T-helper 17 cell (primary cell): ENCODE results near the gene ZNRF3. TPM values are rescaled to one million over a fixed set of nuclear protein-coding genes. Genes with fewer than 3 reads are reported as not detected.
"Not testable (repeated sequence)": the region's sequence is repeated elsewhere in the genome, so short reads cannot be mapped to it uniquely, and the experiment has no call there.

ENCODE experiments used
- ATAC-seq: fragments of 150-1000 bp; cut with Tn5 transposase; 2 replicates; pipeline ENCODE4 v1.10.0; 2021; ENCODE audit warnings: mild to moderate bottlenecking, moderate library complexity
- DNase-seq, 3 donors: peaks; one replicate each; pipeline versions ENCODE4 v3.0.0 to v3.0.0-alpha.2; 2020 to 2021
- H3K9me3 ChIP-seq: one replicate; pipeline ENCODE4 v1.7.0; 2013; ENCODE audit warnings: low read length, mild to moderate bottlenecking; ENCODE audit not compliant: control insufficient read depth, poor library complexity, severe bottlenecking
- H3K27ac Mint-ChIP-seq: one replicate; pipeline ENCODE4 v1.8.0; 2022; ENCODE audit warnings: mild to moderate bottlenecking, moderate library complexity, mixed read lengths
- H3K27me3 Mint-ChIP-seq: one replicate; pipeline ENCODE4 v1.8.0; 2022; ENCODE audit warnings: mixed read lengths
- H3K36me3 Mint-ChIP-seq: one replicate; pipeline ENCODE4 v1.8.0; 2022; ENCODE audit warnings: low read depth, mixed read lengths
- H3K4me1 Mint-ChIP-seq: one replicate; pipeline ENCODE4 v1.8.0; 2022; ENCODE audit warnings: mild to moderate bottlenecking, mixed read lengths
- H3K4me3 Mint-ChIP-seq: one replicate; pipeline ENCODE4 v1.8.0; 2022; ENCODE audit warnings: mild to moderate bottlenecking, moderate library complexity, mixed read lengths
- total RNA-seq, 4 donors: library from RNA in 2 of 4; stranded (reverse) in 2 of 4; gene quantifications; one replicate each; pipeline ENCODE4 v1.2.3 and lab custom pipeline; 2022 to 2026

ZNRF3 gene
- total RNA-seq, 2 donors from 2014 or later: 0.31 to 0.72 TPM

GRCh38 chr22:28905256-28905832 lies 22.0 kb downstream of the ZNRF3 start:
- no peak for ATAC-seq
- Mint-ChIP-seq H3K27ac (no peak overlapping the region), H3K4me3 (no peak overlapping the region), H3K4me1 (peaks cover 13% of the 10 kb centered on the region), H3K27me3 (peaks cover 7% of the 10 kb centered on the region), H3K36me3 (peaks cover 5% of the 10 kb centered on the region)
- H3K9me3 ChIP-seq: no peaks in the 10 kb centered on the region
- DNase-seq: no peak

- ATAC-seq (no peak), DNase-seq (no peak)
- Mint-ChIP-seq H3K27ac (no peak overlapping the region), H3K36me3 (peaks cover 3% of the 10 kb centered on the region), H3K4me3 (no peak overlapping the region), H3K27me3 (peaks cover 16% of the 10 kb centered on the region), H3K4me1 (peaks cover 17% of the 10 kb centered on the region)
- H3K9me3 ChIP-seq: no peaks in the 10 kb centered on the region
Observed at GRCh38 chr22:28906312-28906711, 22.9 kb downstream of the ZNRF3 start.

- Mint-ChIP-seq H3K27ac (no peak overlapping the region), H3K36me3 (peaks cover 2% of the 10 kb centered on the region), H3K27me3 (peaks cover 16% of the 10 kb centered on the region), H3K4me3 (no peak overlapping the region), H3K4me1 (peaks cover 17% of the 10 kb centered on the region)
- DNase-seq (no peak), ATAC-seq (no peak)
- H3K9me3 ChIP-seq: no peaks in the 10 kb centered on the region
Observed at GRCh38 chr22:28907311-28908008, 24.1 kb downstream of the ZNRF3 start.

- H3K36me3 Mint-ChIP-seq, H3K9me3 ChIP-seq, H3K4me3 Mint-ChIP-seq, H3K27ac Mint-ChIP-seq, ATAC-seq, DNase-seq: not testable (repeated sequence)
- H3K27me3 Mint-ChIP-seq: peaks cover 20% of the 10 kb centered on the region
- H3K4me1 Mint-ChIP-seq: peaks cover 17% of the 10 kb centered on the region
Observed at GRCh38 chr22:28908810-28909209, 25.4 kb downstream of the ZNRF3 start.

GRCh38 chr22:28909375-28909774 lies 26.0 kb downstream of the ZNRF3 start:
- no peak for ATAC-seq
- Mint-ChIP-seq H3K36me3 (peaks cover 3% of the 10 kb centered on the region), H3K27ac (no peak overlapping the region), H3K27me3 (peaks cover 17% of the 10 kb centered on the region), H3K4me1 (peaks cover 17% of the 10 kb centered on the region), H3K4me3 (no peak overlapping the region)
- H3K9me3 ChIP-seq: no peaks in the 10 kb centered on the region
- DNase-seq: no peak

GRCh38 chr22:28910569-28911303 lies 27.4 kb downstream of the ZNRF3 start:
- peaks cover 2% of the 10 kb centered on the region for H3K36me3 Mint-ChIP-seq
- no peaks in the 10 kb centered on the region for H3K9me3 ChIP-seq
- H3K27ac Mint-ChIP-seq: no peak overlapping the region
- H3K27me3 Mint-ChIP-seq: peaks cover 13% of the 10 kb centered on the region
- ATAC-seq (no peak), DNase-seq (no peak)
- peaks cover 14% of the 10 kb centered on the region for H3K4me1 Mint-ChIP-seq
- H3K4me3 Mint-ChIP-seq: no peak overlapping the region

- H3K27me3 Mint-ChIP-seq: peaks cover 13% of the 10 kb centered on the region
- H3K4me1 Mint-ChIP-seq: peaks cover 14% of the 10 kb centered on the region
- H3K36me3 Mint-ChIP-seq: peaks cover 2% of the 10 kb centered on the region
- ATAC-seq: no peak
- H3K9me3 ChIP-seq: no peaks in the 10 kb centered on the region
- H3K4me3 Mint-ChIP-seq: no peak overlapping the region
- DNase-seq: no peak
- no peak overlapping the region for H3K27ac Mint-ChIP-seq
Observed at GRCh38 chr22:28911304-28911690, 27.9 kb downstream of the ZNRF3 start.

GRCh38 chr22:28911777-28912669 lies 28.7 kb downstream of the ZNRF3 start:
- H3K27ac Mint-ChIP-seq: no peak overlapping the region

GRCh38 chr22:28914201-28914600 lies 30.8 kb downstream of the ZNRF3 start:
- Mint-ChIP-seq H3K27ac (no peak overlapping the region), H3K27me3 (peaks cover 13% of the 10 kb centered on the region), H3K4me1 (peaks cover 7% of the 10 kb centered on the region), H3K4me3 (no peak overlapping the region), H3K36me3 (peaks cover 2% of the 10 kb centered on the region)
- H3K9me3 ChIP-seq: no peaks in the 10 kb centered on the region
- ATAC-seq (no peak), DNase-seq (no peak)

More at GRCh38 chr22:28911777-28912669, 28.7 kb downstream of the ZNRF3 start:
- ATAC-seq (no peak), DNase-seq (no peak)
- Mint-ChIP-seq H3K4me1 (peaks cover 14% of the 10 kb centered on the region), H3K27me3 (peaks cover 13% of the 10 kb centered on the region), H3K36me3 (peaks cover 2% of the 10 kb centered on the region), H3K4me3 (no peak overlapping the region)
- no peaks in the 10 kb centered on the region for H3K9me3 ChIP-seq

GRCh38 chr22:28915969-28916368 lies 32.6 kb downstream of the ZNRF3 start:
- no peak for ATAC-seq
- Mint-ChIP-seq H3K27me3 (peaks cover 8% of the 10 kb centered on the region), H3K27ac (no peak overlapping the region), H3K4me3 (no peak overlapping the region), H3K4me1 (no peaks in the 10 kb centered on the region), H3K36me3 (peaks cover 2% of the 10 kb centered on the region)
- no peak for DNase-seq
- H3K9me3 ChIP-seq: no peaks in the 10 kb centered on the region

GRCh38 chr22:28917747-28918549 lies 34.6 kb downstream of the ZNRF3 start:
- DNase-seq (no peak), ATAC-seq (no peak)
- Mint-ChIP-seq H3K27me3 (peaks cover 19% of the 10 kb centered on the region), H3K4me1 (no peaks in the 10 kb centered on the region), H3K4me3 (no peak overlapping the region), H3K27ac (no peak overlapping the region), H3K36me3 (peaks cover 2% of the 10 kb centered on the region)
- no peaks in the 10 kb centered on the region for H3K9me3 ChIP-seq

- Mint-ChIP-seq H3K4me3 (no peak overlapping the region), H3K36me3 (peaks cover 2% of the 10 kb centered on the region), H3K4me1 (no peaks in the 10 kb centered on the region), H3K27me3 (peaks cover 19% of the 10 kb centered on the region), H3K27ac (no peak overlapping the region)
- H3K9me3 ChIP-seq: no peaks in the 10 kb centered on the region
- ATAC-seq: no peak
- no peak for DNase-seq
Observed at GRCh38 chr22:28918550-28919271, 35.3 kb downstream of the ZNRF3 start.
